ENCODE results near the gene SNTG2. TPM values are rescaled to one million over a fixed set of nuclear protein-coding genes. Genes with fewer than 3 reads are reported as not detected.
"Not testable (repeated sequence)": the region's sequence is repeated elsewhere in the genome, so short reads cannot be mapped to it uniquely, and the experiment has no call there.

The SNTG2 gene
- polyA plus RNA-seq, 2 donors = 0.26 to 0.33 TPM

DNA sequence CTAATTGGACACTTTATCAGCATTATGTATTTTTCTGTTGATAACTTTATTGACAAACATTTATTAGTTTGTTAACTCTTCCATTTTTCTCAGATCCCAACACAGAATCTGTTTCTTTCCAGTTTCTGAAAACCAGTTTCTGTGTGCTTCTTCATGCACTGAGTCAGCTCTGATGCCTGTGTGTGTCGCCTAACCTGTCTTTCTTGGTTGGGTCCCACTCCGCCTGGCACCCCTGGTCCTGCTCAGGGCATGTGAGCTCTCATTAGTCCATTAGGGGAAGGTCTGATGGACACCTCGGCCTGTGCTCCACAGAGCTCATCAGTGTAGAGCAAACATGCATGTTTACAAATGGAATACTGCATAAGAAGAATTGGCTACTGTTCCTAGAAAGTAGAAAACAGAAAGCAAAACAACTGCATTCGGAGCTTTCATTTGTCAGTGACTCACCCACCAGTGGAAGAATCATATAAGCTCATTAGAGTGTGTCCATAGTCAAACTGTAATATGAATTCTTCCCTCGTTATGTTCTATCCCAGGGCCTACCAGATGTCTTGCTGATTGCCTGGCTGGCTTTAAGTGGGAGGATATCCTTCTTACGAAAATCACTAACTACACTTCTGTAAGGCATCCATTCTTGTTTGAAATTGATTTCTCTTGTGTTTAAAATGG lies 137.7 kb downstream of the SNTG2 start:
- no peaks in the 10 kb centered on the region for H3K9me3 ChIP-seq (ENCODE audit: control insufficient read depth in 2 of 2, insufficient read depth in 1 of 2, low read depth in 1 of 2, low read length in 1 of 2)
- H3K36me3 ChIP-seq (ENCODE audit: control insufficient read depth in 2 of 2, insufficient read depth in 2 of 2, low read length in 1 of 2) = no peaks in the 10 kb centered on the region
- 60 to 65% methylated on average over 6 of the region's 6 CpGs for WGBS, 2 donors
- no peaks in the 10 kb centered on the region for H3K27me3 ChIP-seq (ENCODE audit: control insufficient read depth in 1 of 2, insufficient read depth in 2 of 2, low read length in 2 of 2)
- H3K4me3 ChIP-seq (ENCODE audit: low read depth in 1 of 2, low read length in 2 of 2) = no peak overlapping the region
- H3K4me1 ChIP-seq (ENCODE audit: control insufficient read depth in 2 of 2, insufficient read depth in 2 of 2, low read length in 1 of 2) = no peaks in the 10 kb centered on the region
- H3K27ac ChIP-seq (ENCODE audit: low read depth in 2 of 2, low read length in 1 of 2) = no peak overlapping the region

DNA sequence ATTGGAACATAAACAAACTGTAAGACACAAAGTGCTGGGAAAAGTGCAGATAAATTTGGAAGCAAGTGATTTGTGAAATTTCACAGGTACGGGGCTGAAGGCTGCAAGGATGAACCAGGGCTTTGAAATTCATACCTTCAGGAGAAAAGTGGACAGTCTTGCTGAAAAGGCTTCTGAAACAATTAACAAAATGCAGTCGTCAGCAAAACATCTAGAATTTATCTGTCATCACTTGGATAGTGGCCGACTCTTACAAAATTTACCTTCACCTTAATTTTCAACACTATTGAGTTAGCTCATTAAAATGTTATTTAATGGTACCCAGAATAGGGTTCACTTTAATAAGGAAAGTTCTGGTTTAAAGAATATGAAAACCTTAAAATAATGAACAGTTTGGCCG lies 138.3 kb downstream of the SNTG2 start:
- no peak overlapping the region for H3K4me3 ChIP-seq (ENCODE audit: low read depth in 1 of 2, low read length in 2 of 2)
- H3K27me3 ChIP-seq (ENCODE audit: control insufficient read depth in 1 of 2, insufficient read depth in 2 of 2, low read length in 2 of 2) = no peaks in the 10 kb centered on the region
- peak overlapping the region in 1 of 2 donors; percentile 6 for H3K27ac ChIP-seq (ENCODE audit: low read depth in 2 of 2, low read length in 1 of 2)
- no peaks in the 10 kb centered on the region for H3K4me1 ChIP-seq (ENCODE audit: control insufficient read depth in 2 of 2, insufficient read depth in 2 of 2, low read length in 1 of 2)
- no peaks in the 10 kb centered on the region for H3K36me3 ChIP-seq (ENCODE audit: control insufficient read depth in 2 of 2, insufficient read depth in 2 of 2, low read length in 1 of 2)
- H3K9me3 ChIP-seq (ENCODE audit: control insufficient read depth in 2 of 2, insufficient read depth in 1 of 2, low read depth in 1 of 2, low read length in 1 of 2) = no peaks in the 10 kb centered on the region
- WGBS, 2 donors = 80 to 87% methylated on average over 4 of the region's 4 CpGs

DNA sequence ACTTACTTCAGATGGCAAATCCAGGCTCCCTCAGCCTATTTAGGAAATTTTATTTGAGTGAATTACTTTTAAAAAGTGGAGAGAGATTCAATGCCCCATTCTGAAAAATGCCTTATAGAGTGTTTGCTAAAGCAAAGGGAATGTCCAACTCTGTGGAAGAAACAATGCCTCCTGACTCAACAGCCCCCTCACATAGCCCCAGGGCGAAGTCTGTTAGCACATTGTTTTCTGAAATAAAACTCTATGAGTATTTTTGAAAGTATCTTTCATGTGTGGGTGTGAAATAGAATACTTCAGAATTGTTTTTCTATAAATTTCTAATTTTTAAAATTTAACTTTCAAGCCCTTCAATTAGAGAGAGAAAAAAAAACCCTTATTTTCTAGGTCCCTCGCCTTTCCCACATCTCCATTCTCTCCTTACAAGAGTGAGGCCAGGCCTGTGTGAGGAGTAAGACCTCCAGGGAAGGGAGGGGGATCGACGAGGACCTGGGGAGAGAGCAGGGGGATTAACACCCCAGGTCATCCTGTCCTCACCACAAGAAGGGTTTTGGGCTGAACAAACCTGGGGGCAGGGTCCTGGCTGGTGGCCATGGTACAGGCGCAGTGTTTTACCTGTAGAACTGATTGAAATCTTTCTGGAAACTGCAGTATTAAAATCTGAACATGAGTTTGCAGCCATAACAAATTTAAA lies 141.4 kb downstream of the SNTG2 start:
- H3K36me3 ChIP-seq (ENCODE audit: control insufficient read depth in 2 of 2, insufficient read depth in 2 of 2, low read length in 1 of 2) = no peaks in the 10 kb centered on the region
- WGBS, 2 donors = 79 to 80% methylated on average over 5 of the region's 5 CpGs
- H3K27ac ChIP-seq (ENCODE audit: low read depth in 2 of 2, low read length in 1 of 2) = no peak overlapping the region
- H3K9me3 ChIP-seq (ENCODE audit: control insufficient read depth in 2 of 2, insufficient read depth in 1 of 2, low read depth in 1 of 2, low read length in 1 of 2) = no peaks in the 10 kb centered on the region
- no peak overlapping the region for H3K4me3 ChIP-seq (ENCODE audit: low read depth in 1 of 2, low read length in 2 of 2)
- no peaks in the 10 kb centered on the region for H3K27me3 ChIP-seq (ENCODE audit: control insufficient read depth in 1 of 2, insufficient read depth in 2 of 2, low read length in 2 of 2)
- H3K4me1 ChIP-seq (ENCODE audit: control insufficient read depth in 2 of 2, insufficient read depth in 2 of 2, low read length in 1 of 2) = no peaks in the 10 kb centered on the region

DNA sequence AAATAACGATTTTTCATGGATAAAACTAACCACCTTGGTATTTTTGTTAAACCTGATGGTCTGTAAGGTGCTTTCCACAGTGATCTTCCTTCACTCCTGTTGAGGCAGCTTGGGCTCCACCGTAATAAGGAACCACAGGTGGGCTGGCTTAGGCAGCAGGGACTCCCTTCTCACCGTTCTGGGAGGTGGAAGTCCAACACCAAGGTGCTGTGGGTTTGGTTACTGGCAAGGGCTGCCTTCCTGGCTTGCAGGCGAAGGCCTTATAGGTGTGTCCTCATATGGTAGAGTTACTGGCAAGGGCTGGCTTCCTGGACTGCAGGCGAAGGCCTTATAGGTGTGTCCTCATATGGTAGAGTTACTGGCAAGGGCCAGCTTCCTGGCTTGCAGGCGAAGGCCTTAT lies 143.0 kb downstream of the SNTG2 start:
- not testable (repeated sequence) for H3K4me1 ChIP-seq (ENCODE audit: control insufficient read depth in 2 of 2, insufficient read depth in 2 of 2, low read length in 1 of 2); H3K27me3 ChIP-seq (ENCODE audit: control insufficient read depth in 1 of 2, insufficient read depth in 2 of 2, low read length in 2 of 2); H3K9me3 ChIP-seq (ENCODE audit: control insufficient read depth in 2 of 2, insufficient read depth in 1 of 2, low read depth in 1 of 2, low read length in 1 of 2); H3K36me3 ChIP-seq (ENCODE audit: control insufficient read depth in 2 of 2, insufficient read depth in 2 of 2, low read length in 1 of 2); H3K4me3 ChIP-seq (ENCODE audit: low read depth in 1 of 2, low read length in 2 of 2)
- 66 to 67% methylated on average over 4 to 6 of the region's 6 CpGs for WGBS, 2 donors
- peak overlapping the region in 1 of 2 donors; percentile 79 for H3K27ac ChIP-seq (ENCODE audit: low read depth in 2 of 2, low read length in 1 of 2)

DNA sequence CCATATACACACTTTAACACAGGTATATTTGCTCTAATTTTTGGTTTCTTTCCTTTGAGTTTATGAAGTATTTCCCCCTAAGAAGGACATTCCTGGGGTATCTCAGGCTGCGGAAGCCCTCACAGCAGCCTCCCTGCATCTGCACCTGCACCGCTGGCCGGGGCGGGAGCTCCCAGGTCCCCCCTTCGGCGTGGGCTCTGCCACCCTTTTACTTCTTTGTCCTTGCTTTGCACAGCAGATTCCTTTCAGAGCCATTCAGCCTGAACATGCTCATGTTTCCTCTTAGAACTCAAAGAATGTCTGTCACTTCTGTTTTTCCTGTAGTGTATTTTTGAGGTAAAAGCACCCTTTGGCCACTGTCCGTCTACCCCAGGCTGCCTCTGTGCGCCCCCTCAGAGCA lies 146.5 kb downstream of the SNTG2 start:
- H3K27ac ChIP-seq (ENCODE audit: low read depth in 2 of 2, low read length in 1 of 2) = no peak overlapping the region
- no peak overlapping the region for H3K4me3 ChIP-seq (ENCODE audit: low read depth in 1 of 2, low read length in 2 of 2)
- no peaks in the 10 kb centered on the region for H3K27me3 ChIP-seq (ENCODE audit: control insufficient read depth in 1 of 2, insufficient read depth in 2 of 2, low read length in 2 of 2)
- WGBS, 2 donors = 60 to 73% methylated on average over 8 of the region's 8 CpGs
- no peaks in the 10 kb centered on the region for H3K9me3 ChIP-seq (ENCODE audit: control insufficient read depth in 2 of 2, insufficient read depth in 1 of 2, low read depth in 1 of 2, low read length in 1 of 2)
- no peaks in the 10 kb centered on the region for H3K36me3 ChIP-seq (ENCODE audit: control insufficient read depth in 2 of 2, insufficient read depth in 2 of 2, low read length in 1 of 2)
- no peaks in the 10 kb centered on the region for H3K4me1 ChIP-seq (ENCODE audit: control insufficient read depth in 2 of 2, insufficient read depth in 2 of 2, low read length in 1 of 2)

DNA sequence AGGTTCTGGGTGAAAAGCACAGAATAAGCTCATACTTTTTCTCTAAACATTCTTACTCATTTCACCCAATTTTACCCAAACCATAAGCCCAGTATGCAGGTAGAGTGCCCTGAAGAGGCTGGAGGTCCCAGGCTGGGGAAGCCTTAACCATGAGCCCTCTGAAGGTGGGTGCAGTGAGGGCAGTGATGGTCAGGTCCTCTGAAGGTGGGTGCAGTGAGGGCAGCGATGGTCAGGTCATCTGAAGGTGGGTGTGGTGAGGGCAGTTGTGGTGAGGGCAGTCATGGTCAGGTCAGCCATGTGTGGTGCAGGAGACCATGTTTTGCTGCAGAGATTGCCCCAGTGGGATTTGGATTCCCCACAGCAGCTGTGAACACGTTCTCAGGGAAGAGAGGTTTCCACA lies 148.8 kb downstream of the SNTG2 start:
- H3K27ac ChIP-seq (ENCODE audit: low read depth in 2 of 2, low read length in 1 of 2) = no peak overlapping the region
- H3K4me3 ChIP-seq (ENCODE audit: low read depth in 1 of 2, low read length in 2 of 2) = no peak overlapping the region
- no peaks in the 10 kb centered on the region for H3K27me3 ChIP-seq (ENCODE audit: control insufficient read depth in 1 of 2, insufficient read depth in 2 of 2, low read length in 2 of 2)
- 51 to 56% methylated on average over 2 of the region's 2 CpGs for WGBS, 2 donors
- H3K9me3 ChIP-seq (ENCODE audit: control insufficient read depth in 2 of 2, insufficient read depth in 1 of 2, low read depth in 1 of 2, low read length in 1 of 2) = no peaks in the 10 kb centered on the region
- no peaks in the 10 kb centered on the region for H3K4me1 ChIP-seq (ENCODE audit: control insufficient read depth in 2 of 2, insufficient read depth in 2 of 2, low read length in 1 of 2)
- H3K36me3 ChIP-seq (ENCODE audit: control insufficient read depth in 2 of 2, insufficient read depth in 2 of 2, low read length in 1 of 2) = no peaks in the 10 kb centered on the region

DNA sequence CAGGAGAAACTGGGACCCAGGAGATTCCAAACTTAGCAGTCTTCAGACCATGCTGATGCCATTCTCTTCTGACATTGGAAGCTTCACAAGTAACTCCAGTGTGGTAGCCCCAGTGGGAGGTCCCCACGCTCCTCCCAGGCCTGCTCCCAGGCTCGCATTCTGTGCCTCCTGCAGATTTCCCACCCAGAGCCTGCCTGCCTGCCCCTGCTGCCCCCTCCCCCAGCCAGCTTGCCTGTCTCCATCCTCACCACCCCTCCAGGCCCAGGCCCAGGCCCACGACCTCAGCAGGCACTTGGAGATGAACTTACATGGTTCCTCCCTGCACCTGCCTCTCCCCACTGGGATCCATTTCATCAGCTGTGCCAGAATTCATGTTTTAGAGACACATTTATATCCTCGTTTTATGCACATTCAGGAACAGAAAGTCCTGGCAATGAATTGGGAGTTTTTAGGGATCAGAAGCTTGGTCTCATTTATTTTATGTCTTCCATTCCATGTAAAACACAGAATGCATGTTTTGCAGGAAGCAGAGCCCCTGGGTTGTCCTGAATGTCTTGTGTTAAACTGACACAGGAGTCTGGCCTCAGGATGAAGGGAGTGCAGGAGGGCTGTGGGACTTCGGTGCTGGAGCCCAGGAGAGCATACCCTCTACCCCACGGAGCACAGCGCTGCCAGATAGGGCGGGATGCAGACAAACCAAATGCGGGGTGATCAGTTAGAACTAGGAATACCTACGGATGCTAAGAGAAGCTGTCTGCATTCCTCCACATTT lies 150.5 kb downstream of the SNTG2 start:
- no peak overlapping the region for H3K4me3 ChIP-seq (ENCODE audit: low read depth in 1 of 2, low read length in 2 of 2)
- H3K27ac ChIP-seq (ENCODE audit: low read depth in 2 of 2, low read length in 1 of 2) = no peak overlapping the region
- no peaks in the 10 kb centered on the region for H3K4me1 ChIP-seq (ENCODE audit: control insufficient read depth in 2 of 2, insufficient read depth in 2 of 2, low read length in 1 of 2)
- no peaks in the 10 kb centered on the region for H3K36me3 ChIP-seq (ENCODE audit: control insufficient read depth in 2 of 2, insufficient read depth in 2 of 2, low read length in 1 of 2)
- H3K9me3 ChIP-seq (ENCODE audit: control insufficient read depth in 2 of 2, insufficient read depth in 1 of 2, low read depth in 1 of 2, low read length in 1 of 2) = peaks cover 0 to 4% of the 10 kb centered on the region in 2 donors
- WGBS, 2 donors = 83 to 87% methylated on average over 10 of the region's 10 CpGs
- H3K27me3 ChIP-seq (ENCODE audit: control insufficient read depth in 1 of 2, insufficient read depth in 2 of 2, low read length in 2 of 2) = no peaks in the 10 kb centered on the region

DNA sequence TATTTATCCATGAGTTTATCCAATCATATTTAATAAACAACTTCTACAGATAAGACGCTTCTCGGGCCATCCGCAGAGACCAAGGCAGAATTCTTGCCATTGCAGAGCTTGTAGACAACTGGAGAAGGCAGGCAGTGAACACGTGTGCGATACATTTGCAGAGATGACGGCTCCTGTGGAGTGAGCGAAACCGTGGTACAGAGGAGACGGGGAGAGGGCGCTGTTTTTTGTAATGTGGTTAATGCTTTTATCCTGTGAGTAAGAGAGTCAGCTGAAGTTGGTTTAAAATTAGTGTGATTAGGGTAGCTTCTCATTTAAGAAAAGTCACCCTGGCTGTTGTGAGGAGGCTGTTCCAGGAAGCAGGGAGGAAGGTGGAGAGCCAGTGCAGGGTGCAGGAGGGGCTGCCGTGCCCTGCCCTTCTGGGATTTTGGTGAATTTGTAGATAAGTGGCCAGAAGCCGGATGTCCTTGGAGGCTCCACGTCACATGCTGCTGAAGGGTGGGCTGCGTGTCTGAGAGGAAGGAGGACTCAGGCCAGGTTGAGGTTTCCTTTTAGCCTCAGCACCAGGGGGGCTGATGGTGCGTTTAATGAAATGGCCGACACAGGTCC lies 151.4 kb downstream of the SNTG2 start:
- Histone ChIP-seq H3K4me1 (ENCODE audit: control insufficient read depth in 2 of 2, insufficient read depth in 2 of 2, low read length in 1 of 2) (no peaks in the 10 kb centered on the region), H3K27me3 (ENCODE audit: control insufficient read depth in 1 of 2, insufficient read depth in 2 of 2, low read length in 2 of 2) (no peaks in the 10 kb centered on the region), H3K9me3 (ENCODE audit: control insufficient read depth in 2 of 2, insufficient read depth in 1 of 2, low read depth in 1 of 2, low read length in 1 of 2) (peaks cover 0 to 4% of the 10 kb centered on the region in 2 donors), H3K36me3 (ENCODE audit: control insufficient read depth in 2 of 2, insufficient read depth in 2 of 2, low read length in 1 of 2) (no peaks in the 10 kb centered on the region), H3K27ac (ENCODE audit: low read depth in 2 of 2, low read length in 1 of 2) (no peak overlapping the region), H3K4me3 (ENCODE audit: low read depth in 1 of 2, low read length in 2 of 2) (no peak overlapping the region)
- WGBS, 2 donors = 85 to 90% methylated on average over 16 of the region's 16 CpGs

DNA sequence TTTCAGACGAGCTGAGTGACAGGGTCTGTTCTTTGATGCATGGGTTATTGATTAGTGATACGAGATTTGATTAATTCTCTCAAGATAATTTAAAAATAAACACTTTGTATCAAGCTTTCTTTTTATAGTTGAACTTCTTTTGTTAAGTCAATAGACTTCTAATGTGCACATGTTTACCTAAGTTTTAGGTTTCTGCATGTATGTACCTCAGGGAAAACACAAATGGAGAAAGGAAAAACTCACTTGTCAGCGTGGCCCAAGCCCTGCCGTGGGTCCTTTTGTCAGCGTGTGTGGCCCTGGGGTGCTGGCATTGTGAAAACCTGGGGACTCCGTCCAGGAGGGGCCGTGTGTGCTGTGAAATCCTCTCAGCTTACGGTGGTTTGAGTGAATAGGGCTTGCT lies 153.7 kb downstream of the SNTG2 start:
- WGBS, 2 donors = 45 to 48% methylated on average over 8 of the region's 8 CpGs
- no peaks in the 10 kb centered on the region for H3K36me3 ChIP-seq (ENCODE audit: control insufficient read depth in 2 of 2, insufficient read depth in 2 of 2, low read length in 1 of 2)
- H3K4me1 ChIP-seq (ENCODE audit: control insufficient read depth in 2 of 2, insufficient read depth in 2 of 2, low read length in 1 of 2) = no peaks in the 10 kb centered on the region
- H3K27me3 ChIP-seq (ENCODE audit: control insufficient read depth in 1 of 2, insufficient read depth in 2 of 2, low read length in 2 of 2) = no peaks in the 10 kb centered on the region
- no peak overlapping the region for H3K4me3 ChIP-seq (ENCODE audit: low read depth in 1 of 2, low read length in 2 of 2)
- no peak overlapping the region for H3K27ac ChIP-seq (ENCODE audit: low read depth in 2 of 2, low read length in 1 of 2)
- H3K9me3 ChIP-seq (ENCODE audit: control insufficient read depth in 2 of 2, insufficient read depth in 1 of 2, low read depth in 1 of 2, low read length in 1 of 2) = peaks cover 0 to 4% of the 10 kb centered on the region in 2 donors
